DOHH2 (cell line): ENCODE results near the gene CPNE8.

Experiments used
- EZH2phosphoT487 ChIP-seq: fragments of 200-600 bp; sonication (generic); IDR thresholded peaks from 2 replicates; pipeline ENCODE4 v1.6.1; 2017; ENCODE audit warnings: borderline replicate concordance, mild to moderate bottlenecking, antibody characterized with exemption, low read length, moderate library complexity, mixed read lengths
- TF ChIP-seq, protein P1 (sequence below): fragments of 200-600 bp; sonication (generic); IDR thresholded peaks from one replicate; pipeline ENCODE4 v1.5.1; 2014; ENCODE audit warnings: antibody characterized with exemption, mild to moderate bottlenecking, low read depth, low read length; ENCODE audit not compliant: poor library complexity, severe bottlenecking

DNA sequence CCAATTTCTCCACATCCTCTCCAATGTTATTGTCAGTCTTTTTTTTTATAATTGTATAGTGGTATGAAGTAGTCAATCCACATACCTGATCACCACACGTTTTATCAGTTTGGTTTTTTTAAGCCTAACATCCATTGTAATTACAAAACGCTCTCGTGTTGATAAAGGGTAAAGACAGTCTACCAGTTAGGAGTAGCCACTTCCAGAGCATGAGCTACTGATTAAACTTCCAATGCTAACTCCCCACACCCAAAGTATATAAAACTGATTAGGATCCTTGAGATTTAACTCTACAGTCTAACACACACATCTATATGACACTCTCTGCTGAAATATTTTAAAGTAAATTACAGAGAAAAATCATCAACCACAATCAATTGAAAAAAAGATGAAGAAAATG lies 20.7 kb downstream of the CPNE8 start:
- TF ChIP-seq, protein P1, sequence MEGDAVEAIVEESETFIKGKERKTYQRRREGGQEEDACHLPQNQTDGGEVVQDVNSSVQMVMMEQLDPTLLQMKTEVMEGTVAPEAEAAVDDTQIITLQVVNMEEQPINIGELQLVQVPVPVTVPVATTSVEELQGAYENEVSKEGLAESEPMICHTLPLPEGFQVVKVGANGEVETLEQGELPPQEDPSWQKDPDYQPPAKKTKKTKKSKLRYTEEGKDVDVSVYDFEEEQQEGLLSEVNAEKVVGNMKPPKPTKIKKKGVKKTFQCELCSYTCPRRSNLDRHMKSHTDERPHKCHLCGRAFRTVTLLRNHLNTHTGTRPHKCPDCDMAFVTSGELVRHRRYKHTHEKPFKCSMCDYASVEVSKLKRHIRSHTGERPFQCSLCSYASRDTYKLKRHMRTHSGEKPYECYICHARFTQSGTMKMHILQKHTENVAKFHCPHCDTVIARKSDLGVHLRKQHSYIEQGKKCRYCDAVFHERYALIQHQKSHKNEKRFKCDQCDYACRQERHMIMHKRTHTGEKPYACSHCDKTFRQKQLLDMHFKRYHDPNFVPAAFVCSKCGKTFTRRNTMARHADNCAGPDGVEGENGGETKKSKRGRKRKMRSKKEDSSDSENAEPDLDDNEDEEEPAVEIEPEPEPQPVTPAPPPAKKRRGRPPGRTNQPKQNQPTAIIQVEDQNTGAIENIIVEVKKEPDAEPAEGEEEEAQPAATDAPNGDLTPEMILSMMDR: no peak
- no peak for TF ChIP-seq EZH2phosphoT487
